ENCODE results near the gene CCNO. TPM values are rescaled to one million over a fixed set of nuclear protein-coding genes. Genes with fewer than 3 reads are reported as not detected.

The CCNO gene
- total and polyA plus RNA-seq, 2 donors (not counting 3 experiments of a cell fraction or from before 2014, with no cell fraction given) = 0.37 to 0.58 TPM

- dilution Hi-C loops (cut with MboI; ENCODE audit: extremely low pct_ligation_motif_present, low sequenced_read_pairs) (no loop called here), intact Hi-C loops (cut with micrococcal nuclease) (loop anchor here (5.0 kb wide), 1 partner anchor 503 kb away; no protein-coding TSS in a partner anchor)
- H2AFZ ChIP-seq (ENCODE audit: low read depth, low read length) = no peak overlapping the region
- no peak for FAIRE-seq
- ChIA-PET POLR2A (no interaction called here), CTCF (interaction anchor here (0.9 to 3.2 kb wide), 3 partner anchors 11 to 503 kb away, joined by 3 to 10 read pairs (median 5); partner anchors contain the start of gene CDC20B)
- H3K9ac ChIP-seq (replicated peaks; ENCODE audit: extremely low read depth, insufficient read depth, low read length) = no peak overlapping the region
- H3K4me3 ChIP-seq (replicated peaks in 1 of 3; ENCODE audit: insufficient read depth in 1 of 3, low read depth in 1 of 3, low read length in 3 of 3) = no peak overlapping the region
- no peak overlapping the region for H3K4me2 ChIP-seq (ENCODE audit: insufficient read depth, low read length)
- no peaks in the 10 kb centered on the region for H3K4me1 ChIP-seq (ENCODE audit: control insufficient read depth, extremely low read depth, insufficient read depth, low read length)
- no peak for DNase-seq (ENCODE audit: low read depth, low spot score)
- no peaks in the 10 kb centered on the region for H4K20me1 ChIP-seq (replicated peaks; ENCODE audit: control insufficient read depth, extremely low read depth, insufficient read depth, low read length)
- TF ChIP-seq JUN (IDR thresholded peaks at IDR 0.05; ENCODE audit: borderline replicate concordance, insufficient read depth, insufficient read length, low read depth) = no peak
- no peak for TF ChIP-seq EZH2 (IDR thresholded peaks at IDR 0.05; ENCODE audit: borderline replicate concordance, low read depth, low read length, severe bottlenecking)
- TF ChIP-seq POLR2A (IDR thresholded peaks at IDR 0.05; ENCODE audit: low read depth, low read length) = no peak
- no peak for TF ChIP-seq CTCF (IDR thresholded peaks at IDR 0.05; ENCODE audit: extremely low read depth in 1 of 2, insufficient read depth in 1 of 2, low read depth in 1 of 2, low read length in 2 of 2)
- no peak for TF ChIP-seq MYC (IDR thresholded peaks at IDR 0.05; ENCODE audit: low read depth, low read length)
- TF ChIP-seq FOS (IDR thresholded peaks at IDR 0.05; ENCODE audit: borderline replicate concordance, insufficient read depth, low read length) = no peak
- TF ChIP-seq GATA2 (IDR thresholded peaks at IDR 0.05; ENCODE audit: insufficient read depth, insufficient read length, low read depth, low read length) = no peak
- no peak for TF ChIP-seq POLR2AphosphoS5 (IDR thresholded peaks at IDR 0.05; ENCODE audit: insufficient read depth, low read depth, low read length)
- no peak for TF ChIP-seq MAX (IDR thresholded peaks at IDR 0.05; ENCODE audit: insufficient read depth, insufficient read length)
- no peaks in the 10 kb centered on the region for H3K36me3 ChIP-seq (ENCODE audit: control insufficient read depth in 2 of 2, extremely low read depth in 1 of 2, insufficient read depth in 2 of 2, low read length in 2 of 2)
- BruUV-seq (replicated peaks) = no TSS peak
- no peaks in the 10 kb centered on the region for H3K79me2 ChIP-seq (ENCODE audit: control insufficient read depth, insufficient read depth, low read length)
- H3K9me1 ChIP-seq (replicated peaks; ENCODE audit: control insufficient read depth, extremely low read depth, insufficient read depth, low read length) = no peaks in the 10 kb centered on the region
- H3K9me3 ChIP-seq (replicated peaks; ENCODE audit: control insufficient read depth, insufficient read depth, low read length) = no peaks in the 10 kb centered on the region
- H3K27ac ChIP-seq (ENCODE audit: insufficient read depth, low read depth, low read length) = no peak overlapping the region
- H3K27me3 ChIP-seq (ENCODE audit: control insufficient read depth in 2 of 2, insufficient read depth in 2 of 2, low read length in 2 of 2) = peaks cover 39 to 64% of the 10 kb centered on the region in 2 experiments
Observed at GRCh38 chr5:55188656-55189540, 44.5 kb downstream of the CCNO start.

Data from endothelial cell of umbilical vein (primary cell).